Measurements from ENCODE around the gene CATSPERB. TPM values are rescaled to one million over a fixed set of nuclear protein-coding genes. Genes with fewer than 3 reads are reported as not detected.

CATSPERB gene
- total and polyA plus RNA-seq, 2 of the 8 experiments (the other 6 are each of a cell fraction or from before 2014, with no cell fraction given), result 0.11 to 0.30 TPM

DNA sequence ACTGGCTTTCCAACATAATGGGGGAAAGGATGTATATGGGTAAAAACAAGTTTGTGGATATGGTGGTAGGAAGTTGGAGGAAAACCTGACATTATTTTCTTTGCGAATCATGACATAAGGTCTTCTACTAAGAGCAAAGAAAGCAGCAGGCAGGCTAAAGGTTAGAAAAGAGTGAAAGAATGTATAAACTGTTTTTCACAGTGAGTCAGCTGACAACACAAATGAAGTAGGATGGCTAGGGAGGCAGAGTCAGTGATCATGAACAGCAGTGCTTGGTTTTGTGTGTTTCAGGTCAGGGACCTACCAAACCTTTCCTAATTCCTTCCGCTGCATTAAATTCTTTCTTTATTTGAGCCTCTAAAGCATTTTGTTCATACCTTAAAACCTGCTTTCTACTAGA lies 46.3 kb upstream of the CATSPERB start (continued):
- TF ChIP-seq SP1 (IDR thresholded peaks at IDR 0.05; ENCODE audit: low read depth, low read length) (no peak), KDM1A (IDR thresholded peaks at IDR 0.05; ENCODE audit: borderline replicate concordance, low read length) (no peak), EP300 (IDR thresholded peaks at IDR 0.05; ENCODE audit: borderline replicate concordance in 1 of 2, low read depth in 2 of 2, low read length in 2 of 2) (no peak), RXRA (IDR thresholded peaks at IDR 0.05; ENCODE audit: insufficient read depth, low read depth, low read length) (no peak), CHD1 (IDR thresholded peaks at IDR 0.05; ENCODE audit: low read depth, low read length) (no peak), EZH2 (IDR thresholded peaks at IDR 0.05; ENCODE audit: low read depth, low read length, severe bottlenecking) (no peak)

Data from H1 (cell line).